Calu3 (cell line): ENCODE data around the gene VPS51. TPM values are rescaled to one million over a fixed set of nuclear protein-coding genes. Genes with fewer than 3 reads are reported as not detected.
A peak's percentile ranks its signal among the peaks of the same experiment; 100 is the strongest.

Source experiments
- BruUV-seq: library from RNA; stranded (reverse); fragments of 400-500 nt; replicated peaks from 2 replicates; lab custom pipeline; 2021; lab: Mats Ljungman, UMichigan
- CTCF ChIA-PET: fragments of 300-600 bp; sonication (Branson Sonifier 250); formaldehyde crosslinking; loops from one replicate; lab custom pipeline; 2022; ENCODE audit warnings: antibody characterized with exemption; lab: Charles Lee
- DNase-seq: peaks from one replicate; pipeline ENCODE4 v3.0.0; 2022
- H3K27ac Mint-ChIP-seq: one replicate; pipeline ENCODE4 v1.8.0; 2022; ENCODE audit warnings: mixed read lengths; ENCODE audit not compliant: unreplicated experiment
- H3K27me3 Mint-ChIP-seq: one replicate; pipeline ENCODE4 v1.8.0; 2022; ENCODE audit warnings: mixed read lengths; ENCODE audit not compliant: unreplicated experiment
- H3K36me3 Mint-ChIP-seq: one replicate; pipeline ENCODE4 v1.8.0; 2022; ENCODE audit warnings: mild to moderate bottlenecking, moderate library complexity, mixed read lengths; ENCODE audit not compliant: insufficient read depth, unreplicated experiment
- H3K4me1 Mint-ChIP-seq: one replicate; pipeline ENCODE4 v1.8.0; 2022; ENCODE audit warnings: mild to moderate bottlenecking, low read depth, mixed read lengths; ENCODE audit not compliant: unreplicated experiment
- H3K4me3 Mint-ChIP-seq: one replicate; pipeline ENCODE4 v1.8.0; 2022; ENCODE audit warnings: mild to moderate bottlenecking, low read depth, moderate library complexity, mixed read lengths; ENCODE audit not compliant: unreplicated experiment
- H3K9me3 Mint-ChIP-seq: one replicate; pipeline ENCODE4 v1.8.0; 2022; ENCODE audit warnings: low read depth, mixed read lengths; ENCODE audit not compliant: unreplicated experiment
- CTCF ChIP-seq: fragments of 200-600 bp; IDR thresholded peaks from one replicate; pipeline ENCODE4 v1.8.0; 2022; ENCODE audit warnings: antibody characterized with exemption; ENCODE audit not compliant: unreplicated experiment
- intact Hi-C: fragments of 100-400 bp; cut with micrococcal nuclease; formaldehyde crosslinking; loops from one replicate; pipeline ENCODE4 v1.10.0; 2022; ENCODE audit not compliant: unreplicated experiment
- total RNA-seq: library from RNA; stranded (reverse); gene quantifications from 2 replicates; pipeline ENCODE4 v1.2.3, GENCODE V29; 2022

The VPS51 gene
- total RNA-seq, 1 experiment from 2014 or later, result 78.1 TPM

GRCh38 chr11:65078786-65079342, 17.1 kb upstream of the VPS51 start:
- no peak overlapping the region for H3K27ac Mint-ChIP-seq
- no TSS peak for BruUV-seq
- H3K4me3 Mint-ChIP-seq, result no peak overlapping the region
- intact Hi-C loops, result no loop called here
- peaks cover 33% of the 10 kb centered on the region for H3K4me1 Mint-ChIP-seq
- CTCF ChIA-PET, result interaction anchor here (0.6 to 1.2 kb wide), 3 partner anchors 43 to 240 kb away, joined by 3 to 6 read pairs (median 3); partner anchors contain the start of genes FAU, MRPL49 and SNX15
- no peaks in the 10 kb centered on the region for H3K9me3 Mint-ChIP-seq
- TF ChIP-seq CTCF, result no peak
- DNase-seq, result no peak
- no peaks in the 10 kb centered on the region for H3K27me3 Mint-ChIP-seq
- H3K36me3 Mint-ChIP-seq, result peaks cover 36% of the 10 kb centered on the region

- peak overlapping the region; percentile 97 for H3K27ac Mint-ChIP-seq
- H3K9me3 Mint-ChIP-seq, result no peaks in the 10 kb centered on the region
- DNase-seq, result no peak
- CTCF ChIA-PET, result no interaction called here
- BruUV-seq, result TSS peak; percentile 57
- H3K27me3 Mint-ChIP-seq, result no peaks in the 10 kb centered on the region
- peaks cover 39% of the 10 kb centered on the region for H3K4me1 Mint-ChIP-seq
- intact Hi-C loops, result no loop called here
- H3K4me3 Mint-ChIP-seq, result peak overlapping the region; percentile 100
- TF ChIP-seq CTCF, result no peak
- H3K36me3 Mint-ChIP-seq, result peaks cover 61% of the 10 kb centered on the region
These were observed 12.7 kb upstream of the VPS51 start for GRCh38 chr11:65083134-65083833.

- CTCF ChIA-PET, result no interaction called here
- Mint-ChIP-seq H3K9me3 (no peaks in the 10 kb centered on the region), H3K27ac (peak within 1 kb of the TSS; percentile 97), H3K4me3 (peak within 1 kb of the TSS; percentile 100), H3K27me3 (no peaks in the 10 kb centered on the region), H3K4me1 (peaks cover 32% of the 10 kb centered on the region), H3K36me3 (peaks cover 64% of the 10 kb centered on the region)
- no TSS peak for BruUV-seq
- TF ChIP-seq CTCF, result no peak
- intact Hi-C loops, result no loop called here
- peak; percentile 97 for DNase-seq
These were observed 12.0 kb upstream of the VPS51 start, which contains the start of the genes CDCA5 and ZFPL1 for GRCh38 chr11:65083834-65084597. Gene CDCA5 (minus strand): TSS chr11:65084040. CDS start chr11:65083978, 62 bp downstream. Gene ZFPL1 (plus strand): TSS chr11:65084222. CDS start chr11:65084699, 477 bp downstream.

- no peak for DNase-seq
- CTCF ChIA-PET, result no interaction called here
- no peaks in the 10 kb centered on the region for H3K9me3 Mint-ChIP-seq
- H3K27me3 Mint-ChIP-seq, result no peaks in the 10 kb centered on the region
- intact Hi-C loops, result no loop called here
- H3K36me3 Mint-ChIP-seq, result peaks cover 62% of the 10 kb centered on the region
- H3K4me1 Mint-ChIP-seq, result peaks cover 32% of the 10 kb centered on the region
- no peak for TF ChIP-seq CTCF
- no TSS peak for BruUV-seq
- H3K27ac Mint-ChIP-seq, result peak overlapping the region; percentile 97
- H3K4me3 Mint-ChIP-seq, result peak overlapping the region; percentile 100
These were observed 11.2 kb upstream of the VPS51 start for GRCh38 chr11:65084598-65085375.
